ENCODE data around the gene PDE4B.

DNA sequence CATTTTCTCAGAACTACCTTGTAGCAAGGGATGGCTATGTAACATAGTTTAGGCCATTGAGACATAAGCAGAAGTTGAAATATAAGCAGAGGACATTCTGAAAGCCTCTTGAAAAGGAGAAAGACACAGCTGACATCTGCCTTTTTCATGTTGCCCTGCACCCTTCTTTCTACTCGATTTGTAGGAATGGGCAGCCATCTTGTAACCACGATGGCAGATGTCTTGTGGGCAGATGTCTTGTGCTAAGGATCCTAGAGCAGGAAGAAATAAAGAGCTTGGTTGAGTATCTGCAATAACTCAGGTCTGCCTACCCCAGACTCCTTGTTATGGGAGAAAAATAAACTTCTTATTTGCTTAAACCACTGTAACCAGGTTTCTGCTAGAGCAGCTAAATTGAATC is 351.0 kb downstream of the PDE4B start:
- no peak for TF ChIP-seq CTCF (IDR thresholded peaks at IDR 0.05)
- no peak for TF ChIP-seq POLR2A (IDR thresholded peaks at IDR 0.05)
- no peak for TF ChIP-seq POLR2AphosphoS5 (IDR thresholded peaks at IDR 0.05)
